Measurements from ENCODE around the gene USP10.

Gene USP10

DNA sequence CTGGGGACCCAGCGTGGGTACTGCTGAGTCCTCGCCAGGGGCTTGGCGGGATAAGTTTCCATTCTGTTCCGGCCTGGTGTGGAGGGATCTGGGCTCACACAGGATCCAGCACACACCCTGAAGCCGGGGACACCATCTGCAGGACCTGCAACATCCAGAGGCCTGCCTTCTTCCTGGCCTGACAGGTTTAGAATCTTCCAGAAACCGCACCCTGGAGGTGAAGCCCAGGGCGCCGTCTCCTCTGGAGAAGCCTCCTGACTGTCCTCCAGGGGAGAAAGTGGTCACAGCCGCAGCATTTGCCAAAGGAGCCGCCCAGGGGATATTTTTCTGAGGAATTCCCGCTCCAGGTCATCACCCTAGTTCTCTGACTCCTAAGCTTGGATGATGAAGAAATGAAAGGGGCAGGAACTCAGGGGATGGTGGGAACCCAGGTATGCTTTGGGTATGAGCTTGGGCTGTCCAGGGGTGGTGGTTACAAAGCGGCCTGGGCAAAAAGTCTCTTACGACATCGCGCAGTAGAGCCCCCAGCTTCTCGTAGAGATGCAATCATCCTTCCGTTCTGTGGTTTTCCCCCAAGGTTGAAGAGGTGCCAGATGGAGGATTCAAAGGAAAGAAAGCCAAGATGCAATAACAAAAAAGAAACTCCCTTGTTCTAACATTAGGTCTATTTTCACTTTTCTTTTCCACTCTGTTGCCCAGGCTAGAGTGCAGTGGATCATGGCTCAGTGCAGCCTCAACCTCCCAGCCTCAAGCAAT is 110.9 kb downstream of the USP10 start:
- no peak for FAIRE-seq

DNA sequence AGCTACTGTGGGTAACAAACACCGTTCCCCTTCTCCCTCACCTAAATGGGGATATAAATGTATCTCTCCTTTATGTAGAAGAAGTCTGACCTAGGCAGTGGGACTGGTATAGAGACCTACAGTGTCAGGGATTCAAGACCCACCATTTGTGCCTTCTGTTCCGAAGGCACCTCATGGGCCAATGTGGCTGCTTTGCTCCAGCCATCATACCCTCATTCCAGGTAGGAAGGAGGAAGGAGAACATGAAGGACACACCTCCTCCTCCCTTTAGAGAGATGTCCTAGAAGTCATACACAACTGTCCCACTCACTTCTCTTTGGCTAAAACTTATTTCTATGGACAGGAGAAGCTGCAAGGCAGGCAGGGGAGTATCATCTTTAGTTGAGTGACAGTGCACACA is 111.7 kb downstream of the USP10 start:
- FAIRE-seq = no peak

DNA sequence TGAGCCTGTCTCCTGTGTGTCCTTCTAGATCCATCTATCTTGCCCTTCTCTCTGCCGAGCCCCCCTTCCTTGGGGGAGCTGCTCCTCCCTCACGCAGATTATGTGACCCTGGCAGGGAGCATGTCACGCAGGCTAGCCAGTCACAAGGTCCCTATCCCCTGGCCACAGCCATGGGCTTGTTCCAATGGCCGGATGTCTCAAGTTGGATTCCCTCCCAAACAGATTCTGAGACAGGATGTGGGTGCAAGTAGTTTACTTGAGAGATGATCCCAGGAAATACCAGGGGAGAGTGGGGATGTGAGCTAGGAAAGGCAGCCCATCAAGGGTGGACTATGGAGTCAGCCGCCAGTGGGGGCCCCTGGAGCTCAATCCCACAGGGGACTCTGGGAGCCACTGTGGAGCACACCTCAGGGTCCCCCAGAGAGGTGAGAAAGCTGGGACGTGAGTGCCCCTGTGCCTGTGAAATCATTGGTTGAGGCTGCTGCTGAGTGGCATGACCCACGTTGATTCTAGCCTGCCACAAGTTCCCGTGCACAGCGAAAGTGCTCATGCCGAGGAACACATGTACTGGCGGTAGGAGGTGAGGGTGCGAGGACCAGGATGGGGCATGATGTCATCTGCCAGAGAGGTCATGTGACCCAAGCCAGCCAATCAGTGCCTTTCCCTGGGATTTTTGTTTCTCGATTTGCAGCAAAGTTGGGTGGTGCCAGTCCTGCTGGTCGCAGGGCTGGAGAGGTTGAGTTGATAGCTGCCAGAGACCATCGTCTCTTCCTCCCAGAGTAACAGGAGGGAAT is 113.5 kb downstream of the USP10 start:
- no peak for FAIRE-seq

DNA sequence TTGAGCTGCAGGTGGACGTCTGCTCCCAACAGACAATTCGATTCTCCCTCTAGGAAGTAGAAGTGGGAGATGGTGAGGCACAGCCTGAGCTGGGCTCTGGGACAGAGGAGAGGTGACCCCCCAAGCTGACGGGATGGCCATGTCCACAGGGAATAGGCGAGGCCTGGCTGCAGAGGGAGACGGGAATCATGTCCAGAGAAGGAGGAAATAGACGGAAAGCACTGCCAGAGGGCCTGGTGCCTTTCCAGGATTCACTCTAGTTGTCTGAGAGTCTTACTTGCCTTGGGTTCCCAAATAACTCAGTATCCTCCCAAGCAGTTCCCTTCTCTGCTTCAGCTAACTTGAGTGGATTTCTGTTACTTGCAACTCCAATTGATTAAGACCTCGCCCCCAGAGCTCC is 115.7 kb downstream of the USP10 start:
- no peak for FAIRE-seq

DNA sequence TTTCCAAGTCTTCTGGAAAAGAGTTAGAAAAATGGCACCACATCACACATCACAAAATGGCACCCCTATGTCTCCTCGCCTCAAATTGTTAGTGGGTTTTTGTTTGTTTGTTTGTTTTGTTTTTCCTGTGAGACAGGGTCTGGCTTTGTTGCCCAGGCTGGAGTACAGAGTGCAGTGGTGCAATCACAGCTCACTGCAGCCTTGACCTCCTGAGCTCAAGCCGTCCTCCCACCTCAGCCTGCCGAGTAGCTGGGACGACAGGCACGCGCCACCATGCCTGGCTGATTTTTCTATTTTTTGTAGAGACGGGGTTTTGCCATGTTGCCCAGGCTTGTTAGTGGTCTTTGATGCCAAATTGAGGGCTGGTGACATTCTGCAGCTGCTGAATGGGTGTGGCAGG is 116.2 kb downstream of the USP10 start:
- no peak for FAIRE-seq

DNA sequence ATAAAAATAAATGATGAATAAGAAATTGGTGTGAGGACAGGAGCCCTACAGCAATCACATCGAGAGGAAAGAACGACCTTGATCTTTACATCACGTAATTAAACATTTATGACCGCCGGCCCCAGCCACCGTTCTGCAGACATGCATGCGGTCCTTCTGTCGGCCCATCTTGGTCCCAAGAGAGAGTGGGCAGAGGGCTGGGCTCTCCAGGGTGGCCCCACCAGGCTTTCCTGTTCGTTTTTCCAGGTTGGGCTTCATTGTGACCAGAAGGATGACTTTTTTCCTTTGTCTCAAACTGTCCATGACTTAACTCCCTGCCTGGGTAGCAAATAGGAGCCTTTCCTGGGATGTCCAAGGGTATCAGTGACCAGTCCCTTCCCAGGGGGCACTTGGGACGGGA is 116.7 kb downstream of the USP10 start:
- FAIRE-seq = no peak

DNA sequence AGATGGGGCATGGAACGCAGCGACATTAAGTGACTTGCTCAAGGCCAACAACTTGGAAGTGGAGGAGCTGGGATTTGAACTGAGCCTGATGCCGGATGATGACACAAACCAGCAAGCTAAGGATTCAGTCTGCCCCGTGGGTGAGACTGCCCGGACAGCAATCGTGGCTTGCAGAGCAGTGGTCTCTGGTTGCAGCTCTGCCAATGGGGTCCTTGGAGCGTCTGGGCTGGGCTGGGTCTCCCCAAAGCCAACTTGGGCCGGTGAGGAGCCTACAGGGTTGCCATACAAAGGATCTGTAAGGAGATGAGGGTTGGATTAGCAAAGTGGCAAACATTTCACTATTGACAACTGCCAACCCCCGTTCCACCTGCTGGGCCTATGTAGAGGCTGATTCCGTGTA is 117.4 kb downstream of the USP10 start:
- FAIRE-seq = no peak

DNA sequence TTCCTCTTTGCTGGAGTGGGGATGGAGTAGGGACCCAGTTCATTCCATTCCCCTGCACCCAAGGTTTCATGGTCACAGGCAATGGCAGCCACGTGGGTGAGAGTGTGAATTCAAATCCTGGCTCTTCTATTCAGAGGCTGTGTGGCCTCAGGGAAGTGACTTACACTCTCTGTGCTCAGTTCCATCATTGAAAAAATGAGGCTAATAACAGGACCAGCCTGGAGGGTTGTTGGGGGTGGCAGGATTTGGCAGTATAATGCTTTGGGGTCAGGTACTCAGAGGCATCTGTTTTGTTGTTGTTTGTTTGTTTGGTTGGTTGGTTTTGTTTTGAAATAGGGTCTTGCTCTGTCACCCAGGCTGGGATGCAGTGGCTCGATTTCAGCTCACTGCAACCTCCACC is 117.8 kb downstream of the USP10 start:
- FAIRE-seq = no peak

DNA sequence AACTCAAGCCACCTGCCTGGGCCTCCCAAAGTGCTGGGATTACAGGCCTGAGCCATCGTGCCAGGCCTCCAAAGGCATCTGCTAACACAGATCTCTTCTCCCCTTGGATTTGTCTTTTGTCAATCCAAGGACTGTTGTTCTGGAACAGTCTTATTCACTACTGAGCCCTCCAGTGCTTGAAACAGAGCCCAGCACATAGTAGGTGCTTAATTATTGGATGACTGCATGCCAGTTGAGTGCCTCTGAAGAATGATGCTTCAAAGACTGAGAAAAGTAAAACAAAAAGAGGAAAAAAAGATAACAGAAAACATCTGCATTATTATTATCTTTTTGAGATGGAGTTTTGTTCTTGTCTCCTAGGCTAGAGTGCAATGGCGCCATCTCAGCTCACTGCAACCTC is 118.3 kb downstream of the USP10 start:
- FAIRE-seq = no peak

DNA sequence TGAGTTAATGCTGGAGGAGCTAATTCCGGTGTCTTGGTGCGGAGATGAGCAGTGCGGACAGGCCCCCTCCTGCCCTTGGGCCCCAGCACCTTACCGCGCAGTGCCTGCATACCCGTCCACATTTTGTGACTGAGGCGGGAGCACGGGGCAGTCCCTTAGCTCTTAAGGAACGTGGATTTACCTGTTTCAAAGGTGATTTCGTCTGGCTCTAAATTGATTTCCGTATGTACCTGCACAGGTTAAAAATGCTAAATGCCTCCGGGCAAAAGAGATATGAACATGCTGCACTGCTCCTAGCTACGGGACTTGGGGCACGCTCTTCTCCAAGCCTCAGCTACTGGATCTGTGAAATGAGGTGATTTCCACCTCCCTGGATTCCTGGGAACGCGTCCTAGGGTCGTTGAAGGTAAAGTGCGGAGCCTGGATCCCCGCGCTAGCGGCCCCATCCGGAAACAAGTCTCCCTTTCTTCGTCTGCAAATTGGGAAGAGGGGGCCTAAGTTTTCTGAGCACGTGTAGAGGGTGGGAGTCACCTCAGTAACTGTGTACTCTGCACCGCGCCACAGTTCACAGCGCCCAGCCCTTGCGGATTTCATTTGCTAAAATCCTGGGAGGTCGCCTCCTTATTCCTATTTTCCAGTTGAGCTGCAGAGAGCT is 119.3 kb downstream of the USP10 start:
- no peak for FAIRE-seq

DNA sequence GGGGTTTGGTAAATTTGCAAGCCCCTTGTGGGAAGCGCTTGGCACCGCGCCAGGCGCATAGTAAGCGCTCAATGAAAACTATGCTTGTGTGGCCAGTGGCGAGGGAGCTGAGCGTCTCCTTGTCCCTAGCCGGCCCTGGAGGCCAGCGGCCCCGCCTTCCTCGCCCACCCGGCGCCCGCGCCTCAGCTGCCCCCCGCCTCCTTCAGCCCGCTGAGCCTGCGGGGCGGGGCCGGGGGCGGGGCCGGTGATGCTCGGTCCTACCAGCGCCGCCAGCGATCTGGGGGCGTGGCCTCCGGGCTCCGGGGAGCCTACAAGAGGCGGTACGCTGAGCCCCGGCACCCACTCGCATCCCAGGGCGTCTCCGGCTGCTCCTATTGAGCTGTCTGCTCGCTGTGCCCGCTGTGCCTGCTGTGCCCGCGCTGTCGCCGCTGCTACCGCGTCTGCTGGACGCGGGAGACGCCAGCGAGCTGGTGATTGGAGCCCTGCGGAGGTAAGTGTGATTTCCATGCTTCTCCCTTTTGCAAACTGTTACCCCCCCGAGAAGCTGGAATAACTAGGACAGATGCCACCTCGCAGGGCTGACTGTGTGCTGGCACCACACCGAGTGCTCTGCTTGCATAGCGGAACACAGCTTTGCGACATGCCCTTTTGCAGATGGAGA is 120.0 kb downstream of the USP10 start, which contains the start of gene CRISPLD2:
CRISPLD2 (plus strand) TSS at position 342 of the 661 bp plus-strand sequence. CDS start 18,511 bp downstream, outside the sequence.
- FAIRE-seq = no peak

DNA sequence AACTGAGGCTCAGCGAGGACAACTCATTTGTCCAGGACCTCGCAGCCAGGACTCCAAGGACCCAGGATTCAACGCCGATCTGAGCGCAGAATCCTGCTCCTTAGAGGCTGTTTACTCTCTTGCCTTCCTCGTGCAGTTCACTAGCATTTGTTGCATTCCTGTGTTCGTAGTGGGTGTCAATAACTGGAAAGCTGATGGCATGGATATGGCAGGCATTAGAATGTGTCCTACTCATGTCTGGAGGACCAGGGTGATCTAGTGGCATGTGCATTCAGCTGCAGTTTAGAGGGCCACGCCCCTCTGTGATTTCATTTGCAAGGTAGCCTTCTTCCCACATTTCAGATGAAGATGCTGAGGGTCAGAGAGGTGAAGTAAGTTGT is 120.5 kb downstream of the USP10 start:
- FAIRE-seq = no peak

DNA sequence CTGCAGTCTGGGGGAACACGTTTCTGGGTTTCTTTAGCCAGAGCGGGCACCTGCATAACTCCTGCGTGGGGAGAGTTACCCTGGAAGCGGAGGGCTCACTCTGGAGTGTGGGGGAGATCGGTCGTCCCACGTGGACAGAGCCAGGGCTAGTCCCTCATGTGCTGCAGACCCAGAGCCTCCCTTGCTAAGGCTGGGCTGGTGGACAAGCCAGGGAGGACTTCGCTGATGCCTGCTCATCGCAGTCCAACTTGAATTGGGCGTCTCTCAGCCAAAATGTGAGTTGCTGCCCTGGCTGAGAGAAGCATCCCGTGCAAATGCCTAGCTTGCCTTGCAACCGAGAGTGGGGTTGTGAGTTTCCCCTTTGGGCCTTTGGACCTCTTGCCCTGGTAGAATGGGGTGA is 121.0 kb downstream of the USP10 start:
- no peak for FAIRE-seq

DNA sequence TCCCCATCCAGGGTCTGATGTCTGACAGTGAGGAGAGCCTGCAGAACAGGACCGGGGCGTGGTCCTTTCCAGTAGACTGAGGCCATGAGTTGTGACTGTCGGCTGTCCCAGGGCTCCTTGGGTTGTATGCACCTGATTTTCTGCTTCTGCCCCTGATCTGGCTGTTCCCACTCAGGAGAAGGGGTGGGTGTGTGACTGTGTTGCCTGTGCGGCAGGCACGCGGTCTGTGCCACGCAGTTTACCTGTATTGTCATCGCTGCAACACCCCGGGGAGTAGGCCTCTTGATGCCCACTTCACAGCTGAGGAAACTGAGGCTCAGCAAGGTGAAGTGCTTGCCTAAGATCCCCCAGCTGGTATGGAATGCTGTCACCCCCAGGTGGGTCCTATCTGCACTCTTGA is 121.4 kb downstream of the USP10 start:
- no peak for FAIRE-seq

DNA sequence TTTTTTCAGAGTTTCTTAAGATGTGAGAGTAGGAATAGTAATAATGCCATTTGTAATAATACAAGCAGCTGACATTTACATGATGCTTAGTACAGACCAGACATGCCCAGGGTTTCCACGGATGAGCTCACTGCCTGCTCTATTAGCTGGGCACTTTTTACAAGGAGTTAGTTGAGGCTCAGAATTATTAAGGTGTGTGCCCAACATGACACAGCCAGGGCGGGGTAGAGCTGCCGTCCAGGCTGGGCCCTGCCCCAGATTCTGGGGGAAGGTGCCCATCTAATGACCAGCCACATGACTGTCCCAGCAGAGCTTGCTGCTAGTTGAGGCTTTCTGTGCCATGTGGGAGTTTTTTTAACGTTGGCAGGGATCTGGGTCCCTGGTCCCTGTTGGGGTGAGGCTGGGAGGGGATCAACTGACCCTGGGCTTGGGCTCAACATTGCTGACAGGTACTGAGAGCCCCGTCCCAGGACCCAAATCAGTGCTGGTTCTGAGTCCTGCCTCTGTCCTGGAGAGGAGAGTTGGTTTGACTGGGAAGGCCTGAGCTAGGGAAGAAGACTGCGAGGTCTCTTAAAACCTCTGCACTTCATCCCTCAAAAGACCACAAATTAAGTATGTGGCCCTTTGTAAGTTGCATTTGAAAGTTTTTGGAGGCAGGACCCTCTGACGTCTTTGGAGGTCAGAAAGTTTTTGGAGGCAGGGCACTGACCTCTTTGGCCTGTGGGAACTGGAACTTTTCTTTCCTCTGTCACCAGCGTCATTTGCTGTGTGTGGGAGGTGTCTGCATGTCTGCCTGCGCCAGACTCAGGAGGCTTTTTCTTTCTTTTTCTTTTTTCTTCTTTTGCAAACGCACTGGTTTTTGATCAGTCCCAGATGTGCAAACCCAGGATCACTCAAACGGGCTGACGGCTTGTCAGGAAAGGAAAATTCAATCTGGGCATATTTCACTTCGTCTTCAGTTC is 122.2 kb downstream of the USP10 start:
- no peak for FAIRE-seq

DNA sequence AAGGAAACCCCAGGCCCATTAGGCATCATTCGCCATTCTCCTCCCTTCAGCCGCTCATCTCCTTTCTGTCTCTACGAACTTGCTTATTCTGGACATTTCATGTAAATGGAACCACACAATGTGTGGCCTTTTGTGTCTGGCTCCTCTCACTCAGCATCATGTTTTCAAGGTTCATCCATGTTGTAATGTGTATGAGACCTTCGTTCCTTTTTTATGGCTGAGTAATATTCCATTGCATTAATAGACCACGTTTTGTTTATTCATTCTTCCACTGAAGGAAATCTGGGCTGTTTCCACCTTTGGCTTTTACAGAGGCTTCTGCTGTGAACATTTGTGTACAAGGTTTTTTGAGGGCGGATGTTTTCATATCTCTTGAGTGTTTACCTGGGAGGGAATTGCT is 123.2 kb downstream of the USP10 start:
- no peak for FAIRE-seq

DNA sequence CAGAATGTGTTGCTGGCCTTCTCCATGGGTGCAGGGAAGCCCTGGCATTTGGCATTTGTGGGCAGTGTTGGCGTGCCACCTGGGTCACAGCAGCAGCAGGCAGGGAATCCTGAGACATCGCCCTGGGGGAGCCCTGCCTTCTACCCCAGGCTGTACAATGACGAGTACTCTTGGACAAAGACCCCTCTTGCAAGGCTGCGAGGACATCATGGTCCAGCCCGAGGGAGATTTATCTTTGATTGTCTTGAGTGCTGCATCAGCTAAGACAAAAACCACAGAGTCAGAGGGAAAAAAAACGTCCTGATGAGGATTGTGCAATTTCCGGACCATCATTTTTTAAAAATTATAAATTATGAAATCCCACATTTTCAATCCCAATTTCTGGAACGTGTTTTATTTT is 123.7 kb downstream of the USP10 start:
- FAIRE-seq = no peak

DNA sequence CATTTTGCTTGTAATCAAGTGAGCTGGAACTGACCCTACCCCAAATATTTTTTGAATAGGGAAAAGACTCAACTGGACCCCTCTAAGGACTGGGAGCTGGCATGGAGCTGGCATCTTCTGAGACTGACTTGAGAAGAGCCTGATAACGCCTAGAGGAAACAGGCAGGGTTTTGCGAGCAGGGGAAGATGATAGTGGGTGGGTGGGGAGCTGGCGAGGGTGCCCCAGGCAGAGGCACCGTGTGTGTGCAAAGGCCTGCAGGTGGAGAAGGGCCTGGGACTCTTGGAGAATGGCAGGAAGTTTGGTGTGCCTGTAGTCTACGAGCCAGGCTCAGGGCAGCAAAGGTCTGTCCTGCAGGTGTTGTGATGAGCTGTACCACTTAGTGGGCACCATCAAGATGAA is 124.1 kb downstream of the USP10 start:
- no peak for FAIRE-seq

DNA sequence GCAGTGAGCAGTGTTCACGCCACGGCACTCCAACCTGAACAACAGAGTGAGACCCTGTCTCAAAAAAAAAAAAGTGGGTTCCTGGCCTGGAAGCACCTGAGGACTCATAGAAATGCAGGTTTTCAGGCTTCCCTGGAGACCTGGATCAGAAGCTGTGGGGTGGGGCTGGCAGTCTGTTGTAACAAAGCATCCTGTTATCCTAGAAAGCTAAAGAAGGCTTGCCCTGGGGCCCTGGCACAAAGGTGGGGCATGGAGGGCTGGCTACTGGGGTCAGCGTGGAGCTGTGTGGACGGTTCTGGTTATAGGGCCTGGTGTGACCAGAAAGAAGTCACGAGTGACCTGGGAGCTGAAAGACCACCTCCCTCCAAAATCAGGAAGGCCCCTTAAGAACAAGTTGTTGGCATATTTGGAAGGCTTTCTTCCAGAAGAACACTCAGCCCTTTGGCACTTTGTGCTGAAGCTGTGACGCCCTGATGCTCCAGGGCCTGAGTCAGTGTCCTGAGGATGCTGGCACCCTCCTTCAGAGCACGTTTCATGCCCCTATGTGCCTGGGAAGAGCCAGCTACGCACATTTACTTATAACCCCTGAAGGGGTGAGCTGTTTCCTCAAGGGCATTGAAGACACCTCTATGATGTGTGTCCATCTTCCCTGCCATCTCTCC is 126.2 kb downstream of the USP10 start:
- FAIRE-seq = no peak

DNA sequence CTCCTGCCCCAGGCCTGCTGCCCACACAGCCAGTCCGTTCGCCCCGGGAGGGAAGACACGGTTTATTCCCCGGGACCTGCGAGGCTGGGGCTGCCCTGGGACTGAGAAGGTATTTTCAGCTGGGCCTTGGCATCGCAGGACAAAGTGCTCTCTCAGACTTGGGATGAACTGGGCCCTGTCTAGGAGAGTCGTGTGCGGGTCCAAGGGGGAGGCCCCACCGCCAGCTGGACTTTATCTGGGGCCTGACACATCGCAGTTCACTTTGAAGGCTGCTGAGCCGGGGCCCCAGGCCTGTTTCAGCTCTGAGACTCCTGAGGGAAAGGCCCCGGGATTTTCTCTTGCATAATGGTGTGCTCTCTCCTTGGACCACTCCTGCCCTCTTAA is 126.8 kb downstream of the USP10 start:
- FAIRE-seq = no peak

DNA sequence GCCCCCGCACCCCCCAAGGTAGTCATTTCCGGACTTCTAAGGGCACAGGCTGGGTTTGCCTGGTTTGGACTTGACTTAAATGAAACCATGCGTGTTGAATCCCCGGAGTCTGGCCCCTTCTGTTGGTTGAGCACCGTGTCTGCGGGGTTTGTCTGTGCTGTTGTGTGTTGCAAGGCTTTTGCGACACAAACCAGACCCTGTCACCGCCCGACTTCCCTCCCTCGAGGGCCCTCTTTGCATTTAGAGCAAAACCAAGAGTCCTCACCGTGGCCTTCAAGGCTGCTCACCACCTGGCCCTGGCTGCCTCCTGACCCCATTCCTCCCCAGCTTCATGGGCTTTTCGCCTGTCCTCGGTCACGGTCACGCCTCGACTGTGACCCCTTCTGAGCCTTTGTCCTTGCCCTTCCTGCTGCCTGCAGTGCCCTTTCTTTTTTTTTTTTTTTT is 127.4 kb downstream of the USP10 start:
- FAIRE-seq = no peak

DNA sequence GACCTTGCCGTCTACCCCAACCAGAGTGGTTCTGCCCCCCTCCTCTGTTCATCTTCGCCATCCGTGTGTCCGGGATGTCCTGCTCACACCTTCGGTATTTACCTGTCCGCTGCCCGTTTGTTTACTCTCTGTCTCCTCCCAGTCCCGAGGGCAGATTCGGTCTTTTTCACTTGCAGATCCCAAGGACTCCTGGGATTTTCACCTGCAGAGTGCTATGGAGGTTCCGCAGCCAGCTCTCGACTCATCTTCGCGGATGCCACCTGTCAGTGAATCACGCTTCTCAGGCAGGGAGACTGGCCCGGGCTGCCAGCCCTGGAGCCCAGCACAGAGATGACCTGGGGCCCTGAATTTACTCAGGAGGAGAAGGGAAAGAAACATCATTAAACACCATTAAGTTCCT is 128.1 kb downstream of the USP10 start:
- FAIRE-seq = no peak

Data from islet of Langerhans (tissue), 1 donor.